Adipocyte (in vitro differentiated cells): ENCODE measurements around the gene UBASH3A.

Experiments
- DNase-seq: peaks from one replicate; pipeline ENCODE4 v3.0.0-alpha.2; 2015; ENCODE audit warnings: low read depth
- H3K27me3 ChIP-seq: replicated peaks from 2 replicates; pipeline ENCODE4 v1.7.0; 2013; ENCODE audit warnings: mild to moderate bottlenecking, low read length, moderate library complexity; ENCODE audit not compliant: control insufficient read depth, insufficient read depth
- H3K36me3 ChIP-seq: 2 replicates; pipeline ENCODE4 v1.7.0; 2013; ENCODE audit warnings: low read length, mild to moderate bottlenecking, moderate library complexity; ENCODE audit not compliant: control insufficient read depth, insufficient read depth, severe bottlenecking
- H3K4me1 ChIP-seq: 2 replicates; pipeline ENCODE4 v1.7.0; 2013; ENCODE audit warnings: mild to moderate bottlenecking, low read length, moderate library complexity; ENCODE audit not compliant: control insufficient read depth, insufficient read depth
- H3K4me3 ChIP-seq: 2 replicates; pipeline ENCODE4 v1.7.0; 2013; ENCODE audit warnings: mild to moderate bottlenecking, low read length, moderate library complexity
- H3K9ac ChIP-seq: 2 replicates; pipeline ENCODE4 v1.7.0; 2013; ENCODE audit warnings: mild to moderate bottlenecking, low read length, moderate library complexity
- H3K9me3 ChIP-seq: 2 replicates; pipeline ENCODE4 v1.7.0; 2013; ENCODE audit warnings: mild to moderate bottlenecking, low read length, moderate library complexity; ENCODE audit not compliant: control insufficient read depth

UBASH3A gene

DNA sequence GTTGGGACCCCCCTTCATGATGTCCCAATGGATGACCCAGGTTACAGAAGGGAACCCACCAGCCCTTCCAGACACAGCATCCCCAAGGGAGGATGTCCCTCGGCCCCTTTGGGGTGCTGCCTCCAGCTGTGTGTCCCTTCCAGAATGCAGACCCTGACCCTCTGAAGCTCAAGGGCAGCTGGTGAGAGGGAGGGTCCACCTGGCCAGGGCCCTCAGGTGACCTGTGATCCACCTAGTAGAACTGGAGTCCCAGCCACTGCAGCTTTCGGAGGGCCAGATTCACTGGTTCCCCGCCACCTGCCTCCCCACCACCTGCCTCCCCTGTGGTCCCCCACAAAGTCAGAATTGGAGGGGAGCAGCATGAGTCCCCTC lies 27.8 kb upstream of the UBASH3A start:
- Histone ChIP-seq H3K9ac (no peak overlapping the region), H3K36me3 (no peaks in the 10 kb centered on the region), H3K4me3 (no peak overlapping the region), H3K27me3 (peaks cover 63% of the 10 kb centered on the region), H3K9me3 (no peaks in the 10 kb centered on the region), H3K4me1 (no peaks in the 10 kb centered on the region)
- DNase-seq: no peak

DNA sequence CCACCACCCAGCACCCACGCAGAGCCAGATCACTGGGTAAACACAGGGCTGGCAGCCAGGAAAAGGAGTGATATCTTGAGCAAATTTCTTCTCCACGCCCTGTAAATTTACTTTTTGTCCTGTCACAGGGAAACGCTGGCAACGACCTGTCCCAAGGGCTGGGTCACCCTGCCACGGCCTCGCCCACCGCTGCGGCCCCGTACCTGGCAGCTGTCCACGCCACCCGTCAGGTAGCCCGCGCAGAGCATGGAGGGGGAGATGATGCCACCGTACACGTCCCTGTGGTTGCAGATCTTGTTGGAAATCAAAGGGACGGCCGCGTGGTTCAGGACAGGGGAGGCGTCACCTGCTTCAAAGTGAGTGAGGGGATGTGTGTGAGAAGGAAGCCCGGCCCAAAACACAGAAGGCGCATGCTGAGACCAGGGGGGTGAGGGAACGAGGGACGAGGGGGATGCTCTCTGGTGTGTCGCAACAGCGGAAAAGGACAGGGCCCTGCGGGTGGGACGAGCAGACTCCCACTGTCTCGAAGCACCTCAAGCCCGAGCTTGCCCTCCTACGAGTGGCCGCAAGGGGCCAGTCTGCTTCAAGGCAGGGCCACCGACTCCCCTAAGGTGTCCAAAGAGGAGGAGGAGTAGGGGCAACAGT lies 27.2 kb upstream of the UBASH3A start:
- no peaks in the 10 kb centered on the region for H3K4me1 ChIP-seq
- no peak overlapping the region for H3K4me3 ChIP-seq
- no peak overlapping the region for H3K9ac ChIP-seq
- no peak for DNase-seq
- no peaks in the 10 kb centered on the region for H3K36me3 ChIP-seq
- no peaks in the 10 kb centered on the region for H3K9me3 ChIP-seq
- peaks cover 63% of the 10 kb centered on the region for H3K27me3 ChIP-seq

DNA sequence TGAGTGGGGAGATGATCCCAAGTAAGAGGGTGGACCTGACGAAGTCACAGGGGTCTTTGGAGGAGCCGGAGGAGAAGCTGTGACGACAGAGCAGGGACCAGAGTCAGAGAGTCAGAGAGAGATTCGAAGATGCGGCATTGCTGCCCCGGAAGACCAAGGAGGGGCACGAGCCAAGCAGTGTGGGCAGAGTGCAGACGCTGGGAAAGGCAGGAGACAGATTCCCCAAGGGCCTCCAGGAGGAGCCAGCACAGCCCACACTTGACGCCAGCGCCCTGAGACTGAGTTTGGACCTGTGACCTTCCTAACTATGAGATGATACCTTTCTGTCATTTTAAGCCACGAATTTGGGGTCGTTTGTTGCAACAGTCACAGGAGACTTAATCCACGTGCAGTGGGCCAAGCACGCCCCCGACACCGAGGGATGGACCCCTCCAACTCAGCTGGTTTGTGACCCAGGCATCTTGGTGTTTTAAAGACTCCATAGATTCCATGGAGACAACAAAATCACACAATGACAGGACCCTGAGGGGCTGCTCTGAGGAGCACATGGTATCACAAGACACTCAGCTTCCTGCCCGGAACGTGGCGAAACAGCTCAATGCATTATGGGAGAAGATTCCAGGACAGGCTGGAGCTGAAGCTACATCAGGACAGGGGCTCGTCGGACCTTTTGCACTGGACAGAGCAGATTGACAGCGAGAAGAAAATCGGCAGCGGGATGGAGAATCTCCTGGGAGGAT lies 26.3 kb upstream of the UBASH3A start:
- H3K27me3 ChIP-seq: peaks cover 69% of the 10 kb centered on the region
- no peak overlapping the region for H3K4me3 ChIP-seq
- H3K9me3 ChIP-seq: no peaks in the 10 kb centered on the region
- no peak for DNase-seq
- no peaks in the 10 kb centered on the region for H3K36me3 ChIP-seq
- H3K9ac ChIP-seq: no peak overlapping the region
- no peaks in the 10 kb centered on the region for H3K4me1 ChIP-seq

DNA sequence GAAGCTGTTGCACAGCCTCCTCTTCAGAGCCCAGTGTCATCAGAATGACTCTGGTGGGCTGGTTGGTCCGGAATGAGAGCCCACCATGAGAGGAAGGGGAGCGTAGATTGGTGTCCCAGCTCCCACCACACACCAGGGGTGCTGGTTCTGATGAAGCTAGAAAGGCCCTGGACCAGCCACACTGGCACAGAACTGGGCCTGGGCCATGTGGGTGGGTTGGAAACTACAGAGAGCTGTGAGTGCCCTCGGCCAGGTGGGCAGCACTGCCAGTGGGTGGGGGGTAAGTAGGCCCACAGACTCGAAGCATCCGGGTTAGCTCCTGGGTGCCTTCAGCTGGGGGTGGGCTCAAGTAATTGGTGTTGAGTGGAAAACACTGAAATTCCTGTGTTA lies 25.8 kb upstream of the UBASH3A start:
- H3K4me3 ChIP-seq: no peak overlapping the region
- H3K4me1 ChIP-seq: no peaks in the 10 kb centered on the region
- H3K9ac ChIP-seq: no peak overlapping the region
- no peaks in the 10 kb centered on the region for H3K36me3 ChIP-seq
- peaks cover 69% of the 10 kb centered on the region for H3K27me3 ChIP-seq
- no peaks in the 10 kb centered on the region for H3K9me3 ChIP-seq
- DNase-seq: no peak

DNA sequence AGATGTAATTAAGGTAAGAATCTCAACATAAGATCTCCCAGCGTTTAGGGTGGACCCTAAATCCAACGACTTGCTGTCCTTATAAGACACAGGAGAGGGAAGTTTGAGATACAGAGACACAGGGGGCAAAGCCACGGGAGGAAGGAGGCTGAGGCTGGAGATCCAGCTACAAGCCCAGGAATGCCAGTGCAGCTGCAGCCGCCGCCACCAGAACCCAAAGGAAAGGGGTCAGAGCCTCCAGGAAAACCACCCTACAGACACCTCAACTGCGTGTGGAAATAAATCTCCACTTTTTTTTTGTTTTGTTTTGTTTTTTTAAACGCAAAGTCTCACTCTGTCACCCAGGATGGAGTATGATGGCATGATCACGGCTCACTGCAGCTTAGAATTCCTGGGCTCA lies 25.3 kb upstream of the UBASH3A start:
- no peak overlapping the region for H3K4me3 ChIP-seq
- peaks cover 69% of the 10 kb centered on the region for H3K27me3 ChIP-seq
- no peaks in the 10 kb centered on the region for H3K36me3 ChIP-seq
- no peak for DNase-seq
- no peaks in the 10 kb centered on the region for H3K9me3 ChIP-seq
- H3K4me1 ChIP-seq: no peaks in the 10 kb centered on the region
- H3K9ac ChIP-seq: no peak overlapping the region

DNA sequence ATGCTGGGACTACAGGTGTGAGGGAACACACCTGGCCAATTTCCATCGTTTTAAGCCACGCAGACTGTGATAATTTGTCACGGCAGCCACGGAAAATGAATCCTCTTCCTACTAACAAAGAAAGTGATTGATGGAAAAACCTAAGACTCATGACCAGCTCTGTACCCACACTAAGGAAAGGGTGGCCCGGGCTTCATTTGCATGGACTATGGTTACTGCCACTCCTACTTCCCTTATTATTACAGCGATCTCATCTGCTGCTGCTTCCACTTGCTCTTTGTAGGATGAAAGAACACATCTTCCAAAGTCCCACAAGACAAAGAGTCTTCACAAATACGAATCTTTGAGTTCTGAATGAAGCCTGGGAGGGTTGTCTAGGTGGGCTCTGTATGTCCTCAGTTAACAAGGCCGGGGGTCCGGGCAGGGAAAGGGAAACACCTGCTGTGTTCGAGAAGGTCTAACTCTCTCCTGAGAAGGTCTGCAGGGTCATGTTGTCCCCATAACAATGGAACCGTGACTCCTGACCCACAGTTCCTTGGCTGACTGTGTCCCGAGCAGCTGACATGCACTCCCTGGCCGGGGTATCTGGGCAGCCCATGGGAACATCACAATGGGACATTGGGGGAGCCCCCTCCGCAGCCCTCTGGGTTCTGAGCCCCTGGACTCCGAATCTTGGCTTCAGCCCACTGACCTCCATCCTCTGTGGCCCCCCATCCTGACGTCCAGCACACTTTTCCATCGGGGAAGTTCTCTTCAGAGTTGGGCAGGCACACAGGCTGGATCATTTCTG lies 24.1 kb upstream of the UBASH3A start:
- no peak overlapping the region for H3K4me3 ChIP-seq
- H3K9me3 ChIP-seq: no peaks in the 10 kb centered on the region
- H3K36me3 ChIP-seq: no peaks in the 10 kb centered on the region
- H3K9ac ChIP-seq: no peak overlapping the region
- DNase-seq: no peak
- H3K27me3 ChIP-seq: peaks cover 57% of the 10 kb centered on the region
- H3K4me1 ChIP-seq: no peaks in the 10 kb centered on the region

DNA sequence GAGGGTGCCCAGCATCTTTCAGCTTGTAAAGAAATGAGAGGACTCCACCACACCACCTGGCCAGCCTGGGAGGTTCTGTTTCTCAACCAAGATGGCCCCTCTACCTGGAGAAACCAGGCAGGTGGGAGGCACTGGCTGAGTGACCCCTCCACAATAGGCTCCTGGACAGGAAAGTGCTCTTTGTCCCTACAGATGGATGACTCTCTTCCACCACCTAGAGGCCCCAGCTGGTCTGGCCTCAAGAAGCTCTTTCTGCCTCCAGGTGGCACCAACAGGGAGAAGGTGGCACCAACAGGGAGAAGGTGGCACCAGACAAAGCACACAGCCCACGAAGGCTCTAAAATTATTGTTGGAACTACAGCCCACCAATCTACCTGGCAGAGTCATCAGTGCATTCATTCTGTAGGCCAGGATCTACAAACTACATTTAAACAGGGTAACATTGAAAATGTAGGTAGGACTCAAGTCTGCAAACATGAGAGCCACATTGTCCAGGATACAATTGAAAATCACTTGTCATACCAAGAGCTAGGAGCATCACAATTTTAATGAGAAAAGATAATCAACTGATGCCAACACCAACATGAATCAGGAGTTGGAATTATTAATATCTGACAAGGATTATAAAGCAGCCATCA lies 22.2 kb upstream of the UBASH3A start:
- Histone ChIP-seq H3K36me3 (no peaks in the 10 kb centered on the region), H3K27me3 (peaks cover 49% of the 10 kb centered on the region), H3K9ac (no peak overlapping the region), H3K4me3 (no peak overlapping the region), H3K4me1 (no peaks in the 10 kb centered on the region), H3K9me3 (no peaks in the 10 kb centered on the region)
- DNase-seq: peak; percentile 24

DNA sequence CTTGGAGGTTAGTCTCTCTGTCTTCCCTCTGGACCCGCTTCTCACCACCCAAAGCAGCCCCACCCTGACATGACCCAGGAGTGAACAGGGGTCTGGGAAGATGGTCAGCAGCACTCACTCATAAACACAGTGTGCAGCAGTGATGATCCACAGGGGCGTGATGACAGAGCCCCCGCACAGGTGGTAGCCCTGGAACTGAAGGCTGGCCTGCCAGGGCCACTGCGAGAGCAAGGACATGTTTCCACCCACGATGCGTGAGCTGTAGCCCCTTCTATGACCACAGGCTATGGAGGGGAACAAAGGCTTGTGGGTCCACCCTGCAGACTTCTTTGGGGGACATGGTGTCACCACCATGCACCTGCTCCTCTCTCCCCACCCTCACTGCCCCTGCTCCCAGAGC lies 20.8 kb upstream of the UBASH3A start:
- DNase-seq: no peak
- Histone ChIP-seq H3K9ac (no peak overlapping the region), H3K4me1 (no peaks in the 10 kb centered on the region), H3K4me3 (no peak overlapping the region), H3K36me3 (no peaks in the 10 kb centered on the region), H3K27me3 (peaks cover 48% of the 10 kb centered on the region), H3K9me3 (no peaks in the 10 kb centered on the region)

DNA sequence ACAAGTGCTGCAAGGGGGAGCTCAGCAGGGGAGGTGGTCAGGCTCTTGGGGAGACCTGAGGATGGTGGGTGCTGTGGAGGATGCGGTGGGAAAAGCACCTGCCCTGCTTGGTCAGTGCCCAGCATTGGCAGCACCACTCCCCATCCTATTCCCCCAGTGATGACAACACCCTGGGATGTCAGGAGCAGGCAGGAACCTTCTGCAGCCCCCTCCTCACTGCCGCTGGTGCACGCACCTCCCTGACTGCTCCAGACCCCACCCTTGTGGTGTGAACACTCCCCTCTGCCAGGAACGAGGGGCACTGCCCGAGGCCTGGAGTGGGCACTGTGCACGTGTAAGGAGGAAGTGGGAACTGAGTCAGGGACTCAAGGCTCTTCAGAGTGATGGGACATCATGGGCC lies 20.4 kb upstream of the UBASH3A start:
- no peak for DNase-seq
- no peaks in the 10 kb centered on the region for H3K36me3 ChIP-seq
- peaks cover 49% of the 10 kb centered on the region for H3K27me3 ChIP-seq
- no peaks in the 10 kb centered on the region for H3K4me1 ChIP-seq
- no peaks in the 10 kb centered on the region for H3K9me3 ChIP-seq
- no peak overlapping the region for H3K4me3 ChIP-seq
- H3K9ac ChIP-seq: no peak overlapping the region

DNA sequence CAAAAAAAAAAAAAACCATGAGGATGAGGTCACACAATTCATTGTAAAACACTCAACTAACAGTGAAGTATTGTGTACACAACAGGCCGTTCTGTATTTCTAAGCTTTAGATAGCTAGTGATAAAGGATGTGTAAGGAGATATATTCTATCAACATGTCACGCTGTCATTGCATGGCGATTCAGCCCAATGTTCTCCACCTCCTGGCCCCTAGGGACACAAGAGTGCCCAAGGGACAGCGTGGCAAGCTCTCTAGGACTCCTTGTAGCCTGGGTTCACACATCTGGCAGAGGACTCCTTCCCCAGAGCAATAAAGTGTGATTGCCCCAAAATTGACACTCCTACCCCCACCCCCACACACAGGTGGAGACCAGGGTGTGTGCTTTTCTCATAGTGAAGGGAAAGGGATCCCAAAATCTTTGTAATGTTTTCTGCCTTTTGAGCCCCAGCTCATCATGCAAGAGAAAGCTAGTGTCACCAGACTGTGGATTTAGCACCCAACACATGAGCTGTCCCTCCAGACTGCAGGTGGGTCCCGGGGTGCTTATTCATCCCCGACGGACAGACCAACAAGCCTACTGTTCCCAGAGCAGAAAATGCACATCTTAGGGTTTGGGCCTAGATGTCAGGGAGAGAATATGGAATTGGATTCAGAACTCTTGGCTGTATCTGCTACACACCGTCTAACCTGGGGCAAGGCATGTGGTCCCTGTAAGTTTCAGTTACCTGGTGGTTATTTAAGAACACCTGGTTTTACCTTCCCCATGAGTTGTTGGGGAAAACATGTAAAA lies 19.4 kb upstream of the UBASH3A start:
- no peaks in the 10 kb centered on the region for H3K9me3 ChIP-seq
- no peaks in the 10 kb centered on the region for H3K4me1 ChIP-seq
- DNase-seq: no peak
- H3K4me3 ChIP-seq: no peak overlapping the region
- no peak overlapping the region for H3K9ac ChIP-seq
- no peaks in the 10 kb centered on the region for H3K36me3 ChIP-seq
- peaks cover 55% of the 10 kb centered on the region for H3K27me3 ChIP-seq
